GM12892 (cell line): Measurements from ENCODE around the gene LSM8.

Experiments used
- POLR2A ChIP-seq: IDR thresholded peaks from 2 replicates; pipeline ENCODE4 v1.6.1; 2011; ENCODE audit warnings: low read depth, low read length, control low read depth
- POLR2AphosphoS5 ChIP-seq: IDR thresholded peaks from 2 replicates; pipeline ENCODE4 v1.6.1; 2011; ENCODE audit warnings: low read depth, low read length, control low read depth
- TAF1 ChIP-seq: IDR thresholded peaks from 2 replicates; pipeline ENCODE4 v1.6.1; 2011; ENCODE audit warnings: low read depth, mild to moderate bottlenecking, control low read depth, low read length, borderline replicate concordance

DNA sequence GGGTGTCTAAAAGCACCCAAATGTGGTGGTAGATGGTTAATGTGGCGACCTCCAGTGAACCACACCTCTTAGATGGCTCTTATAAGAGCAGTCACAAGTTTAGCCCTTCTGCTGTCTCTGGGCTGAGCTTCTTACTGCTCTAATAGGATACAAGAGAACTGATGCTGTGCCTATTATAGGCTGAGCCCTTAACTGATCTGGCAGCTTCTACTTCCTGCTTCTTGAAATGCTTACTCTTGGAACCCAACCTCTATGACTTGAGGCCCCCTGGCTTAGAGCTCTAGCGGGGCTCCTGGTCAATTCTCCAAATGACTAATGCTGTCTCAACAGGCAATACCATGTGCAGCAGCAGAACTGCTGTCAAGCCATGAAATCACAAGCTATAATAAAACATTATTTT is 35.0 kb upstream of the LSM8 start:
- TF ChIP-seq POLR2A (no peak), TAF1 (no peak), POLR2AphosphoS5 (no peak)
